K562 (cell line): ENCODE data around the gene LRP1-AS. TPM values are rescaled to one million over a fixed set of nuclear protein-coding genes. Genes with fewer than 3 reads are reported as not detected.
A peak's percentile ranks its signal among the peaks of the same experiment; 100 is the strongest.

ENCODE experiments used
- BCOR ChIP-seq: fragments of 450-650 bp; IDR thresholded peaks from 2 replicates; pipeline ENCODE4 v1.6.1; 2016
- BRCA1 ChIP-seq, 2 experiments: fragments of 450-650 bp in 1 of 2; sonication (generic) in 1 of 2; formaldehyde crosslinking in 1 of 2; IDR thresholded peaks; 2 replicates each; pipeline versions ENCODE4 v1.5.0 to v1.6.1; 2017 to 2020; ENCODE audit warnings: mild to moderate bottlenecking in 1 of 2, missing genetic modification reagents in 1 of 2
- ETV5 ChIP-seq: sonication (generic); formaldehyde crosslinking; IDR thresholded peaks from 2 replicates; pipeline ENCODE4 v1.4.0; 2020; ENCODE audit warnings: low read depth, mild to moderate bottlenecking, missing genetic modification reagents
- HDAC2 ChIP-seq: fragments of 450-650 bp; IDR thresholded peaks from 2 replicates; pipeline ENCODE4 v1.6.1; 2016; ENCODE audit warnings: mild to moderate bottlenecking
- HMGN3 ChIP-seq: IDR thresholded peaks from 2 replicates; pipeline ENCODE4 v1.6.1; 2011; ENCODE audit warnings: borderline replicate concordance, low read depth, mild to moderate bottlenecking, mixed read lengths, low read length; ENCODE audit not compliant: insufficient read length; ENCODE audit errors: extremely low read depth
- MED1 ChIP-seq: sonication (generic); formaldehyde crosslinking; IDR thresholded peaks from 2 replicates; pipeline ENCODE4 v1.8.1; 2023; ENCODE audit warnings: missing genetic modification reagents, borderline replicate concordance
- STAT5B ChIP-seq: fragments of 250-450 bp; sonication (Bioruptor Pico); IDR thresholded peaks from 2 replicates; pipeline ENCODE4 v1.8.0; 2021; ENCODE audit warnings: mild to moderate bottlenecking, inconsistent platforms
- XRCC5 ChIP-seq: fragments of 200-400 bp; formaldehyde crosslinking; IDR thresholded peaks from 2 replicates; pipeline ENCODE4 v1.6.1; 2017; ENCODE audit warnings: low read depth, mild to moderate bottlenecking, low read length
- ZNF175 ChIP-seq: fragments of 200-800 bp; sonication (Bioruptor generic); IDR thresholded peaks from 2 replicates; pipeline ENCODE4 v1.6.1; 2016; ENCODE audit warnings: low read depth, mild to moderate bottlenecking, missing genetic modification characterization, missing compliant biosample characterization
- polyA plus RNA-seq, 8 experiments: library from polyadenylated mRNA; depleted of rRNA in 4 of 8; stranded (reverse) in 5 of 8; unstranded in 3 of 8; fragments of >200 nt; fragmentation: Nextera tagmentation in 2 of 8; fragmentation: Illumina TruSeq in 1 of 8; extraction: Ambion mirVana in 2 of 8; extraction: Trizol in 1 of 8; gene quantifications; 2 replicates each; pipeline versions ENCODE4 v1.2.1 to v1.2.3, GENCODE V29; 2011 to 2014; ENCODE audit warnings: inconsistent platforms in 1 of 8, missing spikeins in 1 of 8
- total RNA-seq, 7 experiments: library from RNA; depleted of rRNA in 6 of 7; stranded (reverse); fragments of >200 nt in 6 of 7; fragmentation: Illumina TruSeq in 2 of 7; extraction: Trizol in 2 of 7; gene quantifications; 2 replicates each; pipeline versions ENCODE4 v1.2.1 to v1.2.3, GENCODE V29; 2011 to 2021; ENCODE audit warnings: low replicate concordance in 1 of 7
- TF ChIP-seq, protein P1 (sequence below): fragments of 450-650 bp; formaldehyde crosslinking; IDR thresholded peaks from 2 replicates; pipeline ENCODE4 v1.4.0; 2020; ENCODE audit warnings: mild to moderate bottlenecking, moderate library complexity
- TF ChIP-seq, protein P2 (sequence below): fragments of 450-650 bp; formaldehyde crosslinking; IDR thresholded peaks from 2 replicates; pipeline ENCODE4 v1.4.0; 2020; ENCODE audit warnings: mild to moderate bottlenecking, moderate library complexity
- TF ChIP-seq, protein P3 (sequence below): fragments of 450-650 bp; IDR thresholded peaks from one replicate; pipeline ENCODE4 v1.6.1; 2018; ENCODE audit warnings: mild to moderate bottlenecking, moderate library complexity; ENCODE audit not compliant: partially characterized antibody
- TF ChIP-seq, protein P4 (sequence below): fragments of 450-650 bp; IDR thresholded peaks from 2 replicates; pipeline ENCODE4 v1.7.1; 2018; ENCODE audit warnings: mild to moderate bottlenecking, low read depth; ENCODE audit not compliant: partially characterized antibody
- TF ChIP-seq, protein P5 (sequence below): sonication (generic); formaldehyde crosslinking; IDR thresholded peaks from 2 replicates; pipeline ENCODE4 v1.8.0; 2023; ENCODE audit warnings: mild to moderate bottlenecking, missing genetic modification reagents

LRP1-AS gene
- total and polyA plus RNA-seq, 9 of the 15 experiments (the other 6 are each of a cell fraction or from before 2014, with no cell fraction given): not detected

DNA sequence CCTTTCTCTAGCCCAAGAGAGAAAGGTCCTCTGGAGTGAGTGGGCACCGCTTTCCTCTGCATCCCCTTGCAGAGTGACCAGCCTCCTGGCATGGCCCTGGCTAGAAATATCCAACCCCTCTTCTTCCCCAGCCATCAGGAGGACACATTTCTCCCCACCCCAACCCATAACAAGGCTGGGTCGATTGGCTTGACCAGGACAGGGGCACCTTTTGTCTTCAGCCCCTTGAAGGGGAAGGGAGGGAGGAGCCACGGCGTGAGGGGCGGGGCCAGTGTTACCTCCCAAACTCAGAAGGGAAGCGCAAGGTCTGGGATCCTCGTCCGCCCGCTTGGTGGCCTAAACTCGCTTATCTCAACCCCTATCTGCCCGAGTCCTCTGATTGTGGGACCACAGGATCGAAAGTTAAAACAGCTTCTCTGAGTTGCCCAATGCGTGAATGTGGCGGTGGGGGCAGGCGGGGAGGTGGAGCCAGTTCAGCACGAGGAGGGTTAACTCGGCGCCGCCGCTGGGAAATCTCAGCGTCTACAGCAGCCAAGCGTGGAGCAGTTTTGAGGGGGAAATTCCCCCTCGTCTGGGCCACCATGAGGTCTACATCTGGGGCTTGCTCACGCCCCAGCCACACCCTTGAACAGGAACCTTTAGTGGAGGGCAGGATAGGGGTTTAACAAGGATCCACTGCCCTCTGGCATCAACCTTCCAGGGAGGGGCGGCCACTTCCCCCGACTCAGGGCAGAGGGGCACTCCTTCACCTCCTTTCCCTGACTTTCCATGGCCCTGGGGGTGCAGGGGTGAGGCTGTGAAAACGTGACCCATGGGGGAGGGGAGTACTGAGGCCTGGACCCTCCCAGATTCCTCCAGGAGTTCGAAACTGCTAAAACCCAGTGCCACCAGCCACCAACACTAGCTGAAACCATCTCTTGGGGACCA, 37.1 kb downstream of the LRP1-AS start (continued):
- TF ChIP-seq, protein P1, sequence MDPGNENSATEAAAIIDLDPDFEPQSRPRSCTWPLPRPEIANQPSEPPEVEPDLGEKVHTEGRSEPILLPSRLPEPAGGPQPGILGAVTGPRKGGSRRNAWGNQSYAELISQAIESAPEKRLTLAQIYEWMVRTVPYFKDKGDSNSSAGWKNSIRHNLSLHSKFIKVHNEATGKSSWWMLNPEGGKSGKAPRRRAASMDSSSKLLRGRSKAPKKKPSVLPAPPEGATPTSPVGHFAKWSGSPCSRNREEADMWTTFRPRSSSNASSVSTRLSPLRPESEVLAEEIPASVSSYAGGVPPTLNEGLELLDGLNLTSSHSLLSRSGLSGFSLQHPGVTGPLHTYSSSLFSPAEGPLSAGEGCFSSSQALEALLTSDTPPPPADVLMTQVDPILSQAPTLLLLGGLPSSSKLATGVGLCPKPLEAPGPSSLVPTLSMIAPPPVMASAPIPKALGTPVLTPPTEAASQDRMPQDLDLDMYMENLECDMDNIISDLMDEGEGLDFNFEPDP (CRISPR knock-in tag): no peak
- TF ChIP-seq, protein P2, sequence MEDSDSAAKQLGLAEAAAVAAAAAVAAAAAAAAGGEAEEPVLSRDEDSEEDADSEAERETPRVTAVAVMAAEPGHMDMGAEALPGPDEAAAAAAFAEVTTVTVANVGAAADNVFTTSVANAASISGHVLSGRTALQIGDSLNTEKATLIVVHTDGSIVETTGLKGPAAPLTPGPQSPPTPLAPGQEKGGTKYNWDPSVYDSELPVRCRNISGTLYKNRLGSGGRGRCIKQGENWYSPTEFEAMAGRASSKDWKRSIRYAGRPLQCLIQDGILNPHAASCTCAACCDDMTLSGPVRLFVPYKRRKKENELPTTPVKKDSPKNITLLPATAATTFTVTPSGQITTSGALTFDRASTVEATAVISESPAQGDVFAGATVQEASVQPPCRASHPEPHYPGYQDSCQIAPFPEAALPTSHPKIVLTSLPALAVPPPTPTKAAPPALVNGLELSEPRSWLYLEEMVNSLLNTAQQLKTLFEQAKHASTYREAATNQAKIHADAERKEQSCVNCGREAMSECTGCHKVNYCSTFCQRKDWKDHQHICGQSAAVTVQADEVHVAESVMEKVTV (CRISPR knock-in tag): no peak
- TF ChIP-seq, protein P3, sequence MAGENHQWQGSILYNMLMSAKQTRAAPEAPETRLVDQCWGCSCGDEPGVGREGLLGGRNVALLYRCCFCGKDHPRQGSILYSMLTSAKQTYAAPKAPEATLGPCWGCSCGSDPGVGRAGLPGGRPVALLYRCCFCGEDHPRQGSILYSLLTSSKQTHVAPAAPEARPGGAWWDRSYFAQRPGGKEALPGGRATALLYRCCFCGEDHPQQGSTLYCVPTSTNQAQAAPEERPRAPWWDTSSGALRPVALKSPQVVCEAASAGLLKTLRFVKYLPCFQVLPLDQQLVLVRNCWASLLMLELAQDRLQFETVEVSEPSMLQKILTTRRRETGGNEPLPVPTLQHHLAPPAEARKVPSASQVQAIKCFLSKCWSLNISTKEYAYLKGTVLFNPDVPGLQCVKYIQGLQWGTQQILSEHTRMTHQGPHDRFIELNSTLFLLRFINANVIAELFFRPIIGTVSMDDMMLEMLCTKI: no peak
- TF ChIP-seq, protein P4, sequence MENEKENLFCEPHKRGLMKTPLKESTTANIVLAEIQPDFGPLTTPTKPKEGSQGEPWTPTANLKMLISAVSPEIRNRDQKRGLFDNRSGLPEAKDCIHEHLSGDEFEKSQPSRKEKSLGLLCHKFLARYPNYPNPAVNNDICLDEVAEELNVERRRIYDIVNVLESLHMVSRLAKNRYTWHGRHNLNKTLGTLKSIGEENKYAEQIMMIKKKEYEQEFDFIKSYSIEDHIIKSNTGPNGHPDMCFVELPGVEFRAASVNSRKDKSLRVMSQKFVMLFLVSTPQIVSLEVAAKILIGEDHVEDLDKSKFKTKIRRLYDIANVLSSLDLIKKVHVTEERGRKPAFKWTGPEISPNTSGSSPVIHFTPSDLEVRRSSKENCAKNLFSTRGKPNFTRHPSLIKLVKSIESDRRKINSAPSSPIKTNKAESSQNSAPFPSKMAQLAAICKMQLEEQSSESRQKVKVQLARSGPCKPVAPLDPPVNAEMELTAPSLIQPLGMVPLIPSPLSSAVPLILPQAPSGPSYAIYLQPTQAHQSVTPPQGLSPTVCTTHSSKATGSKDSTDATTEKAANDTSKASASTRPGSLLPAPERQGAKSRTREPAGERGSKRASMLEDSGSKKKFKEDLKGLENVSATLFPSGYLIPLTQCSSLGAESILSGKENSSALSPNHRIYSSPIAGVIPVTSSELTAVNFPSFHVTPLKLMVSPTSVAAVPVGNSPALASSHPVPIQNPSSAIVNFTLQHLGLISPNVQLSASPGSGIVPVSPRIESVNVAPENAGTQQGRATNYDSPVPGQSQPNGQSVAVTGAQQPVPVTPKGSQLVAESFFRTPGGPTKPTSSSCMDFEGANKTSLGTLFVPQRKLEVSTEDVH: no peak
- TF ChIP-seq XRCC5 (no peak), ZNF175 (CRISPR knock-in tag) (no peak), BCOR (no peak), MED1 (CRISPR knock-in tag) (no peak), HDAC2 (0 out of 2 replicates have a peak, but pooled peaks have one; percentile 18), STAT5B (CRISPR knock-in tag) (no peak), ETV5 (no peak), HMGN3 (no peak), BRCA1 (IDR thresholded peaks at IDR 0.05) (no peak), BRCA1 (CRISPR knock-in tag; IDR thresholded peaks at IDR 0.05) (no peak)
- TF ChIP-seq, protein P5, sequence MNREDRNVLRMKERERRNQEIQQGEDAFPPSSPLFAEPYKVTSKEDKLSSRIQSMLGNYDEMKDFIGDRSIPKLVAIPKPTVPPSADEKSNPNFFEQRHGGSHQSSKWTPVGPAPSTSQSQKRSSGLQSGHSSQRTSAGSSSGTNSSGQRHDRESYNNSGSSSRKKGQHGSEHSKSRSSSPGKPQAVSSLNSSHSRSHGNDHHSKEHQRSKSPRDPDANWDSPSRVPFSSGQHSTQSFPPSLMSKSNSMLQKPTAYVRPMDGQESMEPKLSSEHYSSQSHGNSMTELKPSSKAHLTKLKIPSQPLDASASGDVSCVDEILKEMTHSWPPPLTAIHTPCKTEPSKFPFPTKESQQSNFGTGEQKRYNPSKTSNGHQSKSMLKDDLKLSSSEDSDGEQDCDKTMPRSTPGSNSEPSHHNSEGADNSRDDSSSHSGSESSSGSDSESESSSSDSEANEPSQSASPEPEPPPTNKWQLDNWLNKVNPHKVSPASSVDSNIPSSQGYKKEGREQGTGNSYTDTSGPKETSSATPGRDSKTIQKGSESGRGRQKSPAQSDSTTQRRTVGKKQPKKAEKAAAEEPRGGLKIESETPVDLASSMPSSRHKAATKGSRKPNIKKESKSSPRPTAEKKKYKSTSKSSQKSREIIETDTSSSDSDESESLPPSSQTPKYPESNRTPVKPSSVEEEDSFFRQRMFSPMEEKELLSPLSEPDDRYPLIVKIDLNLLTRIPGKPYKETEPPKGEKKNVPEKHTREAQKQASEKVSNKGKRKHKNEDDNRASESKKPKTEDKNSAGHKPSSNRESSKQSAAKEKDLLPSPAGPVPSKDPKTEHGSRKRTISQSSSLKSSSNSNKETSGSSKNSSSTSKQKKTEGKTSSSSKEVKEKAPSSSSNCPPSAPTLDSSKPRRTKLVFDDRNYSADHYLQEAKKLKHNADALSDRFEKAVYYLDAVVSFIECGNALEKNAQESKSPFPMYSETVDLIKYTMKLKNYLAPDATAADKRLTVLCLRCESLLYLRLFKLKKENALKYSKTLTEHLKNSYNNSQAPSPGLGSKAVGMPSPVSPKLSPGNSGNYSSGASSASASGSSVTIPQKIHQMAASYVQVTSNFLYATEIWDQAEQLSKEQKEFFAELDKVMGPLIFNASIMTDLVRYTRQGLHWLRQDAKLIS (CRISPR knock-in tag): no peak
